DMS114 treated with DMSO at 0.1 percent for 48 hours (cell line): ENCODE data around the gene FUT3.

Source experiments
- DNase-seq: peaks from one replicate; lab custom pipeline; 2025; ENCODE audit not compliant: unreplicated experiment; lab: John Stamatoyannopoulos, UW

Gene FUT3

DNA sequence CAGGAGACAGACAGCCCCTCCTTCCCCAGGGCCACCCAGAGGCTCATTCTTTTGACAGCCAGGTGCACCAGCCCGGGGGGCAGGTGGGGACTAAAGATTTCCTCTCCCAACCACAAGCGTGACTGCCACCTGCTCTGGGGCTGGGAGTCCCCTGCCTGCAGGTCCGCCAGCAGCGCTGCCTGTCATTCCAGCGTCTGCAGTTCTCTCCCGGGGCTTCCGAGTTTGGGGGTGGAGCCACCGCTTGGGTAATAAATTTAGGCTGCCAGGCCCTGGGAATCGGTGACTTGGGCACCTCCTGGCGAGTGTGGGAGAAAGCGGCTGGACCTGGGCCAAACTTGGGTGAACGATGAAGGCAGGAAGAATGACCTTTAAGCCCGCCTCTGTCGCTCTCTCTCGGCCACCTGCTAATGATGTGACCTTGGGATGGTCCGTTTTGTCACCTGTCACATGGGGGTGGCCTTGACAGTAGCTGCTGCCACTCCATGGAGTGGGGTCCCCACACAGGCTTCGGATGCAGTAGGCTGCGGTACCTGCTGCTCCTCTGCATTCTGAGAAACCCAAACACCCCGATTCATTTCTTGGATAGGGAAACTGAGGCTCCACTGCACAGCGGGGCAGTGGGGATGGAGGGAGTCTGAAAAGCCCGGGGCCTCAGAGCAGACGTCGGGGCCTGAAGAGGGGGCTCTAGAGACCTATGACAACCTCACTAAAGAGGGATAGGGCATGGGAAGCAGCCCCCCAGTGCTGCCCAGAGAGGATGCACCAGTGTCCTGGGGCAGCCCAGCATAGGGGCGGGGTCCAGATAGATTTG, 24.5 kb downstream of the FUT3 start:
- DNase-seq = no peak

DNA sequence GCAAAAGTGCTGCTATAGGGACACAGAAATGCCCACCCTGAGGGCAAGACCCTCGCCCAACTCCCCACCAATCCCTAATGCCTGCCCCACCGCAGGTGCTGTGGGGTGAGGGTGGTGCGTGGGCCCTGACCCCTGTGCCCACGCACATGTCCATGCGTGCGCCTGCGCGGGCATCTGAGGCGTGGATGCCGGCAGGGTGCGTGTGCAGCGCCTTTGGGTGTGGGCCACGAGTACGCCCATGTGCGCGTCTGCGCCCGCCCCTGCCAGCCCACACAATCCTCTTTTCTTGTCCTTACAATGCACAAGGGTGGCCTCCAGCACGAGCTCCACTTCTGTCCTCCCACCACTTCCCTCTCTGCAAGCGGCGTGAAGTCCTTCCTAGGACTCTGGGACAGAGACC, 26.1 kb downstream of the FUT3 start:
- no peak for DNase-seq

DNA sequence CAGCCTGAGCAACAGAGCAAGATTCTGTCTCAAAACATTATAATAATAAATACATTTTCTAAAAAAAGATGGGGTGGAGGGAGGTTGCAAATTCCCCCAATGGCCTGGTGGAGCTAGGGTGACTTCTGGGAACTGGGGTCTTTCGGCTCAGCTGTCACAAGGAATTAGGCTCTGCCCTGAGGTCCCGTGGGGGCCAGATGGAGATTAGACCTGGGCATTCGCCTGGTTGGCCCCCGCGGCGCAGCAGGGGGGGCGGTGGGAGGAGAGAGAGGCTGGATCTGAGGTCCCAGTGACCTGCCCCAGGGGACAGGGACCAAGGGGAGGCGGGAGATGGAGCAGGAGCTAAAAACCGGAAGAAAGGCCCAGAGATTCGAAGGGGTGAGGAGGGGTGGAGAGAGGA, 26.5 kb downstream of the FUT3 start:
- DNase-seq = no peak

DNA sequence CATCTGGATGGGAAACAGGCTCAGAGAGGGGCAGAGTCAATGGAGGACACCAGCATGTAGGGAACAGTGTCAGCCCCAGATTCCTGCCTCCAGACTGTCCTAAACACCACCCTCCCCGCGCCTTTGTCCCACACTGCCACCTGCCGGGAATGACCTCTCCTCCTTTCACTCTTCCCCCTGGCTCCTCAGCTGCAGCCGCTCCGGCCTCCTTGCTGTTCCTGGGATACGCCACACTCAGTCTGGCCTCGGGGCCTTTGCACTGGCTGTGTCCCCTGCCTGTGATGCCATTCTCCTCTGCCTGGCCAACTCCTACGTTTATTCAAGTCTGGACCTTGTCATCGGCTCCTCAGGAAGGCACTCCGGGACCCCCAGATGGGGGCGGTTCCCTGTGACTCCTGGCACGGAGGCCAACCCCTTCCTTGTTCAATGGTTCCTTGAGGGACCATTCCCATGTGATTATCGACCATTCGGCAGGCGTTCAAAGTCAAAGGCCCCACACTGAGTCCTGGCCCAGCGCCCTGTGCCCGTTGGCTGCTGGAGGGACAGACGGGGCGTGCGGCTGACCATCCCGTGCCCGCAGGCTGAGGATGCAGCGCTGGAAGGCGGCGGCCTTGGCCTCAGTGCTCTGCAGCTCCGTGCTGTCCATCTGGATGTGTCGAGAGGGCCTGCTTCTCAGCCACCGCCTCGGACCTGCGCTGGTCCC, 27.5 kb downstream of the FUT3 start:
- DNase-seq = no peak

DNA sequence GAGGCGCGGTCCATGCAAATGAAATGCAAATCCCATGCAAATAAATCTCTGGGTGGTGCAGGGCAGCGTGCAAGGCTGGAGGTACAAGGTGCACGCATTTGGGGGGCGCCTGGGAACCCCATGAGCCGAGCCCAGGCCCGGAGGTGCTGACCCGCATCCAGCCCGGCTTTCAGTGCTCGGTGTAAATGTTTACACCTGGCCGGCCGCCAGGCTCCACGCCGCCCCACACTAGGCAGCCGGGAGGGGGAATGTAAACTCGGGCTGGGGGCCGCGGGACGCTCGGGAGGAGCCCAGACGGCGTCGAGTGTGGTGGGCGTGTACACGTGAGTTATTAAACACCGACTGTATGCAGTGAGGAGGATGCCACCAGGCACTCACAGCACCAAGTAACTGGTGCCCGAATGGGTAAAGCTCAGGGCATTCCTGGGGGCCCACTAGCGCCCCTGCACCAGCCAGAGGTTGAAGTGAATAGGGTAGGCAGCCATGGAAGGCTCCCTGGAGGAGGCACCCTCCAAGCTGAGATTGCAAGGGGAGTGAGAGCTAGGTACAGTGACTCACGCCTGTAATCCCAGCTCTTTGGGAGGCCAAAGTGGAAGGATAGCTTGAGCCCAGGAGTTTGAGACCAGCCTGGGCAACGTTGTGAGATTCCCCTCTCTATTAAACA, 28.9 kb downstream of the FUT3 start:
- no peak for DNase-seq

DNA sequence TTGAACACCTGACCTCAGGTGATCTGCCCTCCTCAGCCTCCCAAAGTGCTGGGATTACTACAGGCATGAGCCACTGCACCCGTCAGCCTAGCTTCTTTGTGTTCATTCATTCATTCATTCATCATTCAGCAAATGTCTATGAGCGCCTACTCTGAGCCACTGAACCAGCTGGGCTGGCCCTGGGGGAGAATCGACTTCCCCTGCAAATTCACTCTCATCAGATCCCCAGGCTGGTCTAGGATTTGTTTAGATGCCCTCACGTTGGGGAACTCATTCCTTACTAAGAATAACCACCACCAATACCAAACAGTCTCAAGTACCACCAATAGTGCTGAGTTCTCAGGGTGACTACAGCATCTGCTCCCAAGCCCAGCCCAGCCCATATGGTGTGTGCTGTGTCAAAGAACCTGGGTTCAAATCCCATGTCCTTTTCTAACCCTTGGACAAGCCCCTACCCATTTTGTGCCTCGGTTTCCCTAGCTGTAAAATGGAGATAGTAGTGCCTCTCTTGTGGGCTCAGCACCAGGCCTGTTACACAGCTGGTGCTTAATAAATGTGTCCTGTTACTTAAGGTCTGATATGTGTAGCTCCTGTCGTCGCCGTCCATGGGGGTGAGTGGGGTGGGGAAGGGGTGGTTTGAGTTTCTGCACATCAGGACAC, 29.6 kb downstream of the FUT3 start:
- no peak for DNase-seq

DNA sequence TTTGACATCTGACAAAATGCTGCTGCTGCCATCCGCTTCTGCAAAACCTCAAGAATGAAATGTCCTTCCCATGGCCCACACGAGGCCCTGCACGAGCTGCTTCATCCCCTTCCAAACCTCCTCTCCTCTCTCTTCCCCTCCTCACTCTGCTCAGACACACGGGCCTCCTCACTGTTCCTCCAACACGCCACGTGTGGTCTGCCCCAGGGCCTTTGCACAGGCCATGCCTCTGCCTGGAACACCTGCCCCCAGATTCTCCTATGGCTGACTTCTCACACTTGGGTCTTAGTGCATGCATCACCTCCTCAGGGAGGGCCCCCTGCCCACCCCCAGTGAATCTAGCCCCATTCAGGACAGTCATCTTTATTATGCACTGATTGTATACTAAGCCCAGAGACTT, 30.5 kb downstream of the FUT3 start:
- no peak for DNase-seq

DNA sequence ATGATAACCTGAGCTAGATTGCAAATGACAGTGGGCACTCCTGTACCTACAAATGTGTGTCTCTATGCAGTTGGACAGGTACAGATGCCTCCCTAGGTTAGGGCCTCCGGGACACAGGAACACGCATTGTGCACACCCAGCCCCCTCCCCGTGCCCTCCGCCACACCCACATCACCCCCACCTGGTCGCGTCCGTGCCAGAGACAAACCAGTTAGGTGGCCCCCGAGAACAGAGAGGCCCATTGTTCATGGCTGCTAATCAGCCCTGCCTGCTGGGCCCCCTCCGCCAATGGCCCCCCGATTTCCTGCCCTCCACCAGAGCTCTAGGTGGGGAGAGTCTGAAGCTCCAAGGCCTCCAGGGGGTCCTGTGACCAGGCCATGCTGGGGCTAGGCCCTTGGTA, 32.7 kb downstream of the FUT3 start:
- DNase-seq = no peak

DNA sequence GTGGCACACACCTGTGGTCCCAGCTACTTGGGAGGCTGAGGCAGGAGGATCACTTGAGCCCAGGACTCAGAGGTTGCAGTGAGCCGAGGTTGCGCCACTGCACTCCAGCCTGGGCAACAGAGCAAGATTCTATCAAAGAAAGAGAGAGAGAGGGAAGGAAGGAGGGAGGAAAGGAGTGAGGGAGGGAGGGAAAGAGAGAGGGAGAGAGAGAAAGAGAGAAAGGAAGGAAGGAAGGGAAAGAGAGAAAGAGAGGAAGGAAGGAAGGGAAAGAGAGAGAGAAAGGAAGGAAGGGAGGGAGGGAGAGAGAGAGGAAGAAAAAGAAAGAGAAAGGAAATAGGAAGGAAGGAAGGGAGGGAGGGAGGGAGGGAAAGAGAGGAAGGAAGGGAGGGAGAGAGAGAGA, 34.0 kb downstream of the FUT3 start:
- DNase-seq = no peak

DNA sequence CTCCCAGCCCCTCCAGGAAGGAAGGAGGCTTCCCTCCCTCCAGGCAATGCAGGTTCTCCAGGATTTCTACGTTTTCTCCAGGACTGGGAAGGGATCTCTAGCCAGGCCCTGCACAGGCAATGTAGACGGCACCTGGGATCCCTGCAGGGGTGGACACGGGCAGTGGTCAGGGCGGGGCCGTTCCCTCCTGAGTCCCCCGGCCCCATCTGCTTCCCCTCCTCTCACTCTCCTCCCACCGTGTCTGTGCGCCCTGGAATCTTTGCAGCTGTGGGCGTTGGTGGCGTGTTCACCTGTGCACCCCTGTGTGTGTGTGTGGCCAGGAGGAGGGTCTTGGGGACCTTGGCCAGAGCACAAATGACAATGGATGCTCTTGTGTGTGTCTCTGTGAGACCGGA, 36.4 kb downstream of the FUT3 start:
- no peak for DNase-seq

DNA sequence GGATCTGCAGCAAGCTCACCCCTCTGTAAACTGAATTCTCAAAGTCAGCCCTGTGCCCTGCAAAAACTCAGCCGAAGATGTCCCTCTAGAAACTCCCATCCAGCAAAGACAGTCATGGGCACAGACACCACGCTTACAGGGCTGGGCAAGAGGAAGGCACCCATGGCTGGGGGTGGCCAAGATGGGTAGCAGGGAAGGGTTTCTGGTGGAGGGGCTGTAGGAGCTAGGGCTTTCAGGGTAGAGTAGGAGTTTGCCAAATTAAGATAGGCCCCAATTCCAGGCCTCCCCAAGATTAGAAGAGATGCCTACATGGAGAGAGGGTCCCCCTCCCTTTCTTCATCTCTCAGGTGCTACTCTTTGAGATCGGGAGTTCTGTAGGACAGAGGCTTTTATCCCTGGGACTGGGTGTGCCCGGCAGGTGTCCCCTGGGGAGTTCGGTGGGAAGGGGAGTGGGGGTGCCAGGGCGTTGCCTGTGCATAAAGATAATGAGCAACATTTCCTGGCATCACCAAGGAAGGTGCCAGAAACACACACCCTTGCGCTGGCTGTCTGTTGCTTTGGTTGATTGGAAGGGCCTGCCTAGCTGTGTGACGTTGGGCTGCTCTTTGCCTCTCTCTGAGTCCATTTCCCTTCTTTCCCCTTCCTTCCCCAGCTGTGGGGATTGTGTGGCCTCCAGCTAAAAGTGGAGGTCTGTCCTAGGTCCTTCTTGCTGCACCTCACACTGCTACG, 37.0 kb downstream of the FUT3 start:
- no peak for DNase-seq

DNA sequence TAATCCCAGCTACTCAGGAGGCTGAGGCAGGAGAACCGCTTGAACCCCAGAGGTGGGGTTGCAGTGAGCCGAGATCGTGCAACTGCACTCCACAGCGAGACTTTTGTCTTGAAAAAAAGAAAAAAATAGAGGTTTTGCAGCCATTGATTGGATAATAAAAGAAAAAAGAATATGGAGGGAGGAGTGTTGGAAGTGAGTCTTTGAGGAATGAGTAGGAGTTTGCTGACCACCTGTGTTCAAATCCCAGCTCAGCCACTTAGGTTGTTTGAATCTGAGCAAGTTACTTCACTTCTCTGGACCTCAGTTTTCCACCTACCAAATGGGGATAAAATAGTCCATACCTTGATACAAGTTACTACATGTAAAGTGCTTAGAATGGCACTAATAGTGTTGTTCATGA, 40.1 kb downstream of the FUT3 start:
- DNase-seq = no peak

DNA sequence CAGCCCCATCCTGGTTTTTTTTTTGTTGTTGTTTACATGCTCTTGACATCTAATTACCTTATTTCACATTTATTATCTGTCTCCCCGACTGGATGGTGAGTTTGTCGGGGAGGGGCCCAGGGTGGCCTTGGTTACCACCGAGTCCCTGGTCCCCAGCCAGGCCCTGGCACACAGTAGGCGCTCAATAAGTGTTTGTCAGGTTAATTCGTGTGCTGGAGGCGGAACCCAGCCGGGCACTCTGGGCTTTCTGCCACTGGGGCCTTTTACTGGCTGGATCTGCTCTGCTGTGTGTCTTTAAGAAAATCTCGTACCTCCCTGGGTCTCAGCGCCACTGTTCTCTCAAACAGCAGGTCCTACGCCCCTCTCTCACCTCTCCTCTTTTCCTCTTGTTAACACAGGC, 41.8 kb downstream of the FUT3 start:
- DNase-seq = no peak

DNA sequence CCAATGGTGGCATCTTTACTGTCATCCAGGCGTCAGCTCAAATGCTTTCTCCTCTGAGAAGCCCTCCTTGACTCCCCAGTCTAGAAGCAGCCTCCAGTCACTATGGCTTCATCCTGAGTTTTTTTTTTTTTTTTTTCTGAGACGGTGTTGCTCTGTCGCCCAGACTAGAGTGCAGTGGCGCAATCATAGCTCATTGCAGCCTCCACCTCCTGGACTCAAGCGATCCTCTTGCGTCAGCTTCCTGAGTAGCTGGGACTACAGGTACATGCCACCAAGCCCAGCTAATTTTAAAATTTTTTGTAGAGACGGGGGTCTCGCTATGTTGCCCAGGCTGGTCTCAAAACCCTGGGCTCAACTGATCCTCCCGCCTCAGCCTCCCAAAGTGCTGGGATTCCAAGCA, 42.2 kb downstream of the FUT3 start:
- DNase-seq = no peak

DNA sequence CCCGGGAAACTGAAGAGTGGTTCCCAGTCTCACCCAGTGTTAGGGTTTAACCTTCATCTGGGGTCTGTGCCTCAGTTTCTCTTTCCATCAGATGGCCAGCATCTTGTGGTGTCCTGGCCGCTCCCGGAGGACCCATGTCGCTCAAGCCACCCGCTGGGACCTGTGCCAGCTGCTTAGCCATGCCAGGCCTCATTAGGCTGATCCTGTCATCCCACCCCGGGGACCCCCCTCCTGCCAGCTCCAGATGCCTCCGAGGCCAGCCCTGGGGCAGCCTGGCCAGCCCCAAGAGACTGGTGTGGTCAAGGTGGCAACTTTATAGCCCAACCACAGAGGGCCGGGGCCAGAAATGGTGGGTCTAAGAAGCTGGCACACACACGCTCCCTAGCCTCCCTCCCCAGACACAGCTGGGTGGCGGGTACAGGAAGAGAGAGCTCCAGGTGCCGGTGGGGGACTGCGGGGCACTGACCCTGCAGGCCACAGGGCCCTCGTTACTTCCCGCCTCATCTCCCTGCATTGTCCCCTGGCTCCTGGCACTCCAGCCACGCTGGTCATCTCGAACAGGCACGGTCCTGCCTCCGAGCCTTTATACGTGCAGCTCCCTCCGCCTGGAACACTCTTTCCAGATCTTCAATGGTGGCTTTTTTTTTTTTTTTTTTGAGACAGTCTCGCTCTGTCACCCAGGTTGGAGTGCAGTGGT, 43.0 kb downstream of the FUT3 start:
- DNase-seq = no peak

DNA sequence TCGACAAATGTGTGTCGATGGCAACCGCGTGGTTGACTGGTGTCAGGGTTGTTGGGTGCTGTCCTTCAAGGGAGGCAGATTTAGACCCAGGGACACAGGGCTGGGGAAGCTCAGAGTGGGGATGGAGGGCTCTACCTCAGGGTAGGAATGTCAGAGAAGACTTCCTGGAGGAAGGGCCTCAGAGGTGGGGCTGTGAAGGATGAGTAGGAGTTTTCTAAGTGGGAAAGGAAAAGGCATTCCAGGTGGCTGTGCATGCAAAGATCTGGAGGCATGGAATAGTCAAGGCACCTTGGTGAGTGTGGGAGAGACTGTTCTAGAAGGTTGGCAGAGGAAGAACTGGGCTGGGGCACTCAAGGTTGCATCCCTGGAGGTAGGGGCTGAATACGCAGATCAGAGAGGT, 44.3 kb downstream of the FUT3 start:
- no peak for DNase-seq

DNA sequence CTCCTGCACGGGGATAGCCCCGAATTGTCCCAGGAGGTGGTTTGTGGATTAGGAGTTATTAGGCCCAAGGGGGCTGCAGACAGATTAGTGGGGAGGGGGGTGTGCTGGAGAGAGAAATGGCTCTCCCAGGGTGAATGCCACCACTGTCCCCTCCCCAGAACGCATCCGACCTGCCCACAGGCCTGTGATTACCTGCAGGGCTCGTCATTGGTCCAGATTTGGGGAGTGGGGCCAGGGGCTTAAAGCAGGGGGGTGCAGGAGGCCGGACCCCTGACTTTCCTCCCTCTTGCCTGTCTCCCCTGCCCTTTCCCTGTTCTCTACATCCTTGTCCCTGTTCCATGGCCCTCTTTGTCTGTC, 45.1 kb downstream of the FUT3 start:
- no peak for DNase-seq

DNA sequence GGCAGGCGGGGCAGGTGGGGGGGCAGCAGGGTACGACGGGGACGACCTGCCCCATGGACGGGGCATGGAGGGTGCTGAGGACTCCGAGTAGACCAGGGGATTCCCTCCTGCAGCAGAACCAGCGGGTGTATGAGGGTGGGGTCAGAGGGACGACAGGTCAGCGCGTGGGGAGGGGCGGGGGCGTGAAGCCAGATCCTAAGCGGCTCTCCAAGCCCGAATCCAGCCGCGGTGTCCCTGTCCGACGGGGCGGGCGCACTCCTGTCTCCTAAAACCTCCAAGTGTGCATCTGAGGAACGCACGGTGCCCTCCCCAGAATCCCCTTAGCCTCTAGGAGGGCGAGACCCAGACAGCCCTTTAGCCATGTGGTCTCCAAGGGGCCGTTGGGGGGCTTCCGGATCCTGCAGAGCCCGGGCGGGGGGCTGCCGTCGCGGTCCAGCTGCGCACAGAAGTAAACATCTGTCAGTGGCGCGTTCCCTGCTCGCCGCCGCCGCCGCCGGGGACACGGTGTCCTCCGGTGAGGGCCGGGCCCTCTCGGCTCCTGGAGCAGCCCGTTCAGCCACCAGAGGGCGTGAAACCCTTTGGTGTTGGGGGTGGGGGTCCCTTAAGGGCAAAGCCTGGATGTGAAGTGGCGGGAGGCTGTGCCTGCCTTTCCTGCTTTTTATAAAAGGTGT, 45.7 kb downstream of the FUT3 start:
- peak; percentile 36 for DNase-seq

DNA sequence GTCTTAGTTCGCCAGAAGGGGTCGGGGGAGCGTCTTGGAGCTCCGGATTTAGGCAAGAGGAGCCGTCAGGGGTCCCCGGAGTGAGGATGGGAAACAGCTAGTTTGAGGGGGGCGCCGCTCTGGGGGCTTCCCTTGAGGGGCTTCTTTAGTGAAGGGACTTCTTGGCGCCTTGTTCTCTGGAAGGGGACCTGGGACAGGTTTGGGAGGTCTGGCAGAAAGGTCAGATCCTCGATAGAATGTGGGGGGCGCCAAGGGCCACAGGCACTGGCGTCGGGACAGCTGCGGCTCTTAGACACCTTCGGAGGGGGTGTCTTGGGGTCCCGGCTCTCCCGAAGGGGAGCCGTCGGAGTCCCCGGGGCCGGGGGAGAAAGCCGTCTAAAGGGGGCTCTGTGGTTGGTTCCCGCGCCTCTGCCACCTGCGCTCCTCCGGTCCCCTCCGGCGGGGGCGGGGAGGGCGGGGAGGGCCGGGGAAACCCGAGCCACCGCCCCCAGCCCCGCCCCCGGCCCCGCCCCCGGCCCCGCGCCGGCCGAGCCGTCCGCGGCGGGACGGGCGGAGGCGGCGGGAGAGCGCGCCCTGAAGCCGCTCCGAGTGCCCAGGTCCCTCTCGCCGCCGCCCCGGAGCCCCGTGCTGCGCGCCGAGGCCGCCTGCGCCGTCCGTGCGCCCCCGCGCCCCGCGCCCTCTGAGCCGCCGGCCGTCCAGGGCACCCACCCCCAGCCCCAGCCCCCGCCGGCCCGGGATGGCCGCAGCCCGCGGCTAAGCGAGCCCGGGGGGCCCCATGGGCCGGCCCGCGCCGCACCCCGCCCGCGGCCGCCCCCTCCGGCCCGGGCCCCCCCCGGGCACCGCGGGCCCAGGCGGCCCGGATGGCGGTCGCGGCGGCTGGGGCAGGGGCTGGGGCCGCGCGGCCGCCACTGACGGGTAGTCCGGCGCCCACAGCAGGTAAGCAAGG, 46.5 kb downstream of the FUT3 start, which contains the start of gene NRTN:
TSS of gene NRTN (plus strand) at position 552 of the 946 bp plus-strand sequence. CDS start 19,099 bp downstream, outside the sequence.
- DNase-seq = no peak
